GM21786 (cell line): Measurements from ENCODE around the gene RWDD1.

Experiments
- ATAC-seq: cut with Tn5 transposase; IDR thresholded peaks from one replicate; pipeline ENCODE4 v1.9.1; 2021; ENCODE audit not compliant: unreplicated experiment

The RWDD1 gene, protein sequence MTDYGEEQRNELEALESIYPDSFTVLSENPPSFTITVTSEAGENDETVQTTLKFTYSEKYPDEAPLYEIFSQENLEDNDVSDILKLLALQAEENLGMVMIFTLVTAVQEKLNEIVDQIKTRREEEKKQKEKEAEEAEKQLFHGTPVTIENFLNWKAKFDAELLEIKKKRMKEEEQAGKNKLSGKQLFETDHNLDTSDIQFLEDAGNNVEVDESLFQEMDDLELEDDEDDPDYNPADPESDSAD

DNA sequence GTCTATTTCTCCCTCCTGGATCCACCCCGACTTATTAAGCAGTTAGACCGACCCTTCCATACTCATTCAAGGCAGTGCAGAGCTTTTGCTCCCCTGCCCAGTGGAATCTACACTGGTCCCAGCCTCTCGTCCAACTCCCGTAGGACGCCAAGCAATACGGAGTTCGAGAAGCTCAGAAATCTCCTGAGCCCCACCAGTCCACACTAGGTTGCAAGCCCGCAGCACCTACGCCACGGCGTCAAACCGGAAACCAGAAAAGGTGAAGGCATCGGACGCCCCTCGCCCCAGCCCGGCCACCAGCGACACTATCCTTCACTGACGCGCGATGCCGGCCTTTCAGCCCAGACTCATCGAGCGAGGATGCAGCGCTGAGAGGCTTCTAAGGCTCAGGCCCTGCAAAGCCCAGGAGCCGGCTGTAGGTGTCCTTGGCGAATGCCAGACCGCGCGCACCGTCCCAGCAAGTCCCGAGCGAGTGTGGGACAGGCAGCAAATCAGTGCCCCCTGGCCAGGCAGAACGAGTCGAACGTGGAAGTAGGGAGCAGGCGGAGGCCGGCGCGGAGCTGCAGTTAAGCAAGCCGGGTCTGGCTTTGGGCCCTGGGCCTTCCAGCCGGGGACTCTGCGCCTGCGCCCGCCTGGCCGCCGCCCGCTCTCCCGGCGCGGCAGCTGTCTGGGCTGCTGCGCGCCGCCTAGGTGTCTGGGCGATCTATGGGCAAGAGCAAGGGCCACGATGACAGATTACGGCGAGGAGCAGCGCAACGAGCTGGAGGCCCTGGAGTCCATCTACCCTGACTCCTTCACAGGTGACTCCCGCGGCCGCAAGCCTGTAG lies at the start of gene RWDD1:
Gene RWDD1 (plus strand): TSS at position 649 of the 827 bp plus-strand sequence. CDS start 79 bp downstream, at position 728.
- ATAC-seq: peak; percentile 94

GRCh38 chr6:116522896-116523295 lies 48.4 kb upstream of the RWDD1 start:
- no peak for ATAC-seq

DNA sequence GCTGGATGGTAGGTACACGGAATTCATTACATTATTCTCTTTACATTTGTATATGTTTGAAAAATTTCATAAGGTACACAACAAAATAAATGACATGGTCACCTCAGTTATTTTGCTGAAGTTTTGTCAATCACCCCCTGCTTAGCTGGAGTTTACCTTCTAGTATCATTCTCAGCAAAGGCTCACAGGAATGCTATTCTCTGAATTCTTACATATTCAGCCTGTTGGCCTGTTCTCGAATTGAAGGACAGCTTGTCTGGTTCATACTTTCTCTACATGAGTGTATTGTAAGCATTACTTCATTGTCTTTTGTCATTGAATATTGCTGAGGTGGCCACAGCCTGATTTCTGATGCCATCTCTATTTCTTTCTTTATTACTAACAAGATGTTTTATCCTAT lies 47.1 kb upstream of the RWDD1 start:
- ATAC-seq: no peak

DNA sequence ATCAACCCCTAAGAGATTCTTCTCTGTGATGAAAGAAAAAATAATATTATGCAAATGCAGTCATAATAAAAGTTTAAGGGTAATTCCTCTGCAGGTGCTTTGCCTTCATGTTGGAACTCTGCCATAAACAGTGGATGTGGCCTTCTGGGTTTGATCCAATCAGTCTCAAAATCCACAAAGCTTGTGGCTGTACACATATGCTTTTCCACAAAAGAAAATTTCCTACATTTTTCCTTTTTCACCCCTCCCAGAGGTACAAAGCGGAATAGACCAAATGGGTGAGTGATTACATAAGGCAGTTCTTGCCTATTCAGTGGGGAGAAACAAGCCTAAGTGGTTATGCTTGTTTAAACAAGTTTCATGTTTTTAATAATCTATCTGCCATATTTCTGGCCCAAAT lies 43.2 kb upstream of the RWDD1 start:
- ATAC-seq: no peak

DNA sequence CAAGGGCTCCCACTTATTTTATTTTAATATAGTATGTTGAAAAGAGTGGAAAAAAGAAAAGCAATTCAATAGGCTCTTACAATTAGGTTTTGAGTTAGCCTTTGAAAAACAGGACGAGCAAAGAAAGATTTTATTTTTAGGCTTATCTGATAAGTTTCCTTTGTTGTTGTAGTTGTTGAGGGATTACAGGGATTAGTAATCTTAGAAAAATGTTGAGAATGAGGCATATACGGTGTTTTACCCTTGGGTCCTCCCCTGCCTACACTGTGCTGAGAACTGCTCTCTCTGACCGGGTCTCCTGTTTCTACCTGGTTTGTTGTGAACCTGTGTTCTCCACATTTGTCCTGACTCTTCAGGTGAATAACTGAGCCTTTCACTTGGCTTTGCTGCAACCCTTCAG lies 42.5 kb upstream of the RWDD1 start:
- ATAC-seq: no peak

GRCh38 chr6:116529466-116530290 lies 41.6 kb upstream of the RWDD1 start:
- ATAC-seq: no peak

DNA sequence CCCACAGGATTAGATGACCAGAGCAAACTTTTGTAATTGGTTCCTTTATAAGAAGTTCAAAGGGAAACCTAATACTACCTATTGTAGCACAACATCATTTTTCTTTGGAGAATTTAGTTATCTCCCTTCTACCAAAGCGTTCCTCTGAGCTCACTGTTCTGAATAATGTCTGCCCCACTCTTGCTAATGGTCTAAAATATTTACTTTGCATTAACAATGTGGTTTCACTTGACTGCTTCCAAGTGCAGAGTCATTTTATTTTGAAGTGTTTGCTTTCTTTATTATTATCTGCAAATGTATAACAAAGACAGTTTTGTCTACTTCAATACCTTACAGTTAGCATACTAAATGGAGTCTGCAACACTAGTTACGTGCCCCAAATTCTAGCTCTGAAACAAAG lies 40.9 kb upstream of the RWDD1 start:
- ATAC-seq: no peak

DNA sequence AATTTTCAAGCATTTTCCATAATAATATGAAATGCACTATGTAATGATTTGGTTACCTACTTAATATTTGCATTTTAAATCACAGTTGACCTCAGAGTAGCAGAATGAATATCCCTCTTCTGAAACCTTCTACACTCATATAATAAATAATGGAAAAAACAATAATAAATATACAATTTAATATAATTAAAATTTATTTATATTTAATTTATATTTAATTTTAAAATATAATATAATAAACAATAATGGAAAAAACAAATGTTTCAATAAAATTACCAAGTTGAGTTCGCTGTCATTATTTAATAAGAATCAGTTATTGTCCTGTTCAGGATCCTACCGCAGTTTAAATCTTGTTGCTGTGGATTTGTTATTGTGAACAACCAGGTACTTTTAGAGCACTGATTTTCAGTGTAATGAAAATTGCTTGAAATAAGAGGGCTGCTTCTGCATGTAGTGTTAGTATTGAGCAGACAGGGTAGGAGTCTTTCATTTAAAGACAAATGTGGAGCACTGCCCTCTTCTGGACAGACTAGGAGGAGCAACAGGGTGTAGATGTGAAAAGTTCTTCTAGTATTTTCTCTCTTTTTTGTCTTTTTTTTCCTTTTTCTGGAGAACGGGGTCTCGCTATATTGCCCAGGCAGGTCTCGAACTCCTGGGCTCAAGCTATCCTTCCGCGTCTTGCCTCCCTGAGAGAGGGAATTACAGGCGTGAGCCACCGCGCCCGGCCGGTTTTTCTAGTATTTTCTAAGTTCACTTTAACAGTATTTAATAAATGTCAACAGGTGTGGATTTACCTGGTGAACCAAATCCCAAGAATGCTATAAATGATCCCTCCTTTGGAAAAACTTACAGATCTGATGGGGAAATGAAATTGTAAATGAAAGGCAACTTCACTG lies 39.4 kb upstream of the RWDD1 start:
- ATAC-seq: peak; percentile 74

GRCh38 chr6:116533233-116533957 lies 37.9 kb upstream of the RWDD1 start:
- no peak for ATAC-seq

- no peak for ATAC-seq
These were observed 36.2 kb upstream of the RWDD1 start for GRCh38 chr6:116535109-116535508.

DNA sequence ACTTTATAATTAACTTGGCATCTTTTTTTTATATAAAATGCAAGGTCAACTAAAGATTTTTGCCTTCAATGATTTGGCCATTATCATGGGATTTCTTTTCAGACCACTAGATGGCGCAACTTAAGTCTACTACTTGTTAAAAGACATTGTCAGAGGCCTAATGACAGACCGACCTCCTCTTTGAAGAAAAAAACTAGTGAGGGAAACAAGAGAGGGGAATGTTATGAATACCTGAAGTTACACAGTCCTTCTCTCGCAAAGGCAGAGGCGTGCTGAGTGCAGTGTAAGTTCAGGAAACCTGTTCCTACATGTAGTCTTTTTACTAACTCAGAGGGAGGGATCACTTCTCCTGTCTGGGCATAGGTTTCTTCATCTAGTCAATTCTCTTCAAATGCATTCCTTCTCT lies 35.1 kb upstream of the RWDD1 start:
- ATAC-seq: peak; percentile 54

DNA sequence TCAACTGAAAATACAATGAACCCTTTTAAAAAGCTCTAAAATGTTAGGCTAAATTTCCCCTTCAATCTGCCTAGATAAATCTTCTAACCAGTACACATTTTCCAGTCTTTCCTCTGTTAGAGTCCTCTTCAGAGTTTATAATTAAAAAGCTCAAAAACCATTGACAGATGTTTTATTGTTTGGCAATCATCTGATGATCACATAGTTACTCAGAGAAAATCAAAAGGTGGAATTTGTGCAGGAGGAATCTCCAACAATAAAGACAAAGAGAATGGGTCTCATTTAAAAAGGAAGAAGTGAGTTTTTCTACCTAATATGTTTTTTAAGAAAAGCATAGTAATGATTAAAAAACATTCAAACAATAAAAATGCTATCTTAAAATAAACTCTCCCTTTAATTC lies 28.9 kb upstream of the RWDD1 start:
- no peak for ATAC-seq

DNA sequence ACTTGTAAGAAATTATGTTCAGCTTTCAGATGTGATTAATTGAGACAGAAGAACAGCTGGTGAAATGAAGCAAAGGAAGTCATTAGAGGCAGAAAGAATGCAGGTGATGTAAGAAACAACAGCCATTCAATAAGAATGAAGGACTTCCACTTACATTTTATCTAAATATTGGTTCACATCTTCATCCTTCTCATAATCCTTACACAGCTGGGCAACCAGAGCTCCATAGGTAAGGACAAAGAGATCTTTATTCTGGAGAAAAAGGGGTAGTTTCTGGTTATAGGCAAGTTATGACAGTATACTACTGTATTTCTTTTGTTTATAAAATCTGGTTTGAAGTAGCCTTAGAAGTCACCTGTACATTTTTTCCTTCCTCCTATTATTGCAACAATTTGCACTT lies 28.2 kb upstream of the RWDD1 start:
- ATAC-seq: no peak

DNA sequence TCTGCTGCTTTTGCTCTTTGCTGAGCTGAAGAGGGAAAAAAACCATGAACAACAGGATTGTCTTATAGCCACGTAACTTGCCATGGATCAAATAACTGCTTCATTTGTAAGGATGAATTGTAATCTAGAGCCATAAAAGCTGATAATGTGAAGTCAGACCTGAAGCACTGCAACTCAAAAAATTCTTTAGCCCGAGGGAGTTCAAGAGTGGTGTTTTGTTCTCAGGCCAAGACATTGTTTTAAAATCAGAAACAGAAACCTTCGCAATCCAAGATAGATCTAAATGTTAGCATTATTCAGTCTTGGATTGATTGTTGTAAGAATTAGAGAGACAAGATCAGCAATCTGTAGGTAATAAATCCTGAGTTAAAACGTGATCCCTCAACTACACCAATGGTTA lies 25.7 kb upstream of the RWDD1 start, which contains the start of gene TRAPPC3L:
Gene TRAPPC3L (minus strand): TSS at position 34 of the 400 bp plus-strand sequence. CDS start 170 bp downstream, outside the sequence.
- ATAC-seq: no peak

- no peak for ATAC-seq
These were observed 23.9 kb upstream of the RWDD1 start for GRCh38 chr6:116547358-116547757.

GRCh38 chr6:116550796-116551195 lies 20.5 kb upstream of the RWDD1 start:
- no peak for ATAC-seq

GRCh38 chr6:116553451-116553850 lies 17.9 kb upstream of the RWDD1 start, which contains the start of gene CALHM4:
Gene CALHM4, plus strand, starts transcription at chr6:116553751. Its CDS starts 43 bp downstream, at chr6:116553794.
- no peak for ATAC-seq

DNA sequence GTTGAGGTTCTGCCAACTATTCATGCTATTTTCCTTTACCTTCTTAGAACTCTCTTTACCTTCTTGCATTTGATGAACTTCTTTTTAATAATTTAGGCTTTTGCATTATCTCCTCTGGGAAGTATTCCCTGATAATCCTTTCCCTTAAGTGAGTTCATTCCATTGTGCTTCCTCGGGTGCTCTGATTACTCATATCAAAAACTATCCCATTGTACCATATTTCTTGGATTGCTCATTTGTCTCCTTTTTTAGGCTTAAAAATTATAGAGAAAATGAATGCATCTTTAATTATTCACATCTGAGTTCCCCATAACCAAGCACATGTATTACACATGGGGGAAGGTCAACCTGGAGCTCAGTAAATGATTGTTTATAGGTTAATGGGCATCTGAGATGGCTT lies 15.2 kb upstream of the RWDD1 start:
- ATAC-seq: no peak

DNA sequence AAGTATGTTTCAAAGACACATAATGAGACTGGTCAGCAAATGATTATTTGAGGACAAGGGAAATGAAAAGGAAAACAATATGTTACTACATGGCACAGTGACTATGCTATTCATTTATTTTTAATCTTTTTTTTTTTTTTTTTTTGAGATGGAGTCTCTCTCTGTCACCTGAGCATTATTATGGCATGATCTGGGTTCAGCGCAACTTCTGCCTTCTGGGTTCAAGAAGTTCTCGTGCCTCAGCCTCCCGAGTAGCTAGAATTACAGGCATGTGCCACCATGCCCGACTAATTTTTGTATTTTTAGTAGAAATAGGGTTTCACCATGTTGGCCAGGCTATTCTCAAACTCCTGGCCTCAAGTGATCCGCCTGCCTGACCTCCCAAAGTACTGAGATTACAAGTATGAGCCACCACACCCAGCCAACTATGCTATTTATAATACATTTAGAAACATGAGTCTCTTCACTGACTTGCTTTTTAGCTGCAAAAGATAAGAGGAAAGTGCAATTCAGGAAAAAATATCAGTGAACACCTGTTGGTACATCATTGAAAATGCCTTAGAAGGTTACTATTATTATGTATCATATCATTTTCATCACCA lies 14.4 kb upstream of the RWDD1 start:
- ATAC-seq: no peak
